MCF 10A (cell line): Measurements from ENCODE around the gene LTBP4. TPM values are rescaled to one million over a fixed set of nuclear protein-coding genes. Genes with fewer than 3 reads are reported as not detected.

Experiments used
- BruUV-seq: library from RNA; stranded (reverse); fragments of 400-500 nt; replicated peaks from 2 replicates; lab custom pipeline; 2021; lab: Mats Ljungman, UMichigan
- CTCF ChIA-PET: fragments of 300-600 bp; sonication (Branson Sonifier 250); formaldehyde crosslinking; extraction: SDS; loops from one replicate; lab custom pipeline; 2021; ENCODE audit warnings: antibody characterized with exemption, inconsistent platforms; lab: Yijun Ruan, JAX
- POLR2A ChIA-PET: fragments of 300-600, 350-650 bp; sonication (Branson Sonifier 250); formaldehyde crosslinking; extraction: SDS; loops from one replicate; lab custom pipeline; 2020; ENCODE audit warnings: antibody characterized with exemption, inconsistent platforms; lab: Yijun Ruan, JAX
- DNase-seq: peaks from one replicate; pipeline ENCODE4 v3.0.0-alpha.2; 2018; ENCODE audit not compliant: unreplicated experiment
- H3K27ac Mint-ChIP-seq: one replicate; pipeline ENCODE4 v1.8.0; 2022; ENCODE audit warnings: mild to moderate bottlenecking, low read depth, mixed read lengths; ENCODE audit not compliant: unreplicated experiment
- H3K27me3 Mint-ChIP-seq: one replicate; pipeline ENCODE4 v1.8.0; 2022; ENCODE audit warnings: mixed read lengths; ENCODE audit not compliant: insufficient read depth, unreplicated experiment
- H3K36me3 Mint-ChIP-seq: one replicate; pipeline ENCODE4 v1.8.0; 2022; ENCODE audit warnings: mild to moderate bottlenecking, moderate library complexity, mixed read lengths; ENCODE audit not compliant: insufficient read depth, unreplicated experiment
- H3K4me1 Mint-ChIP-seq: one replicate; pipeline ENCODE4 v1.8.0; 2022; ENCODE audit warnings: mixed read lengths; ENCODE audit not compliant: insufficient read depth, unreplicated experiment
- H3K4me3 Mint-ChIP-seq: one replicate; pipeline ENCODE4 v1.8.0; 2022; ENCODE audit warnings: mild to moderate bottlenecking, moderate library complexity, mixed read lengths; ENCODE audit not compliant: unreplicated experiment
- H3K9me3 Mint-ChIP-seq: one replicate; pipeline ENCODE4 v1.8.0; 2022; ENCODE audit warnings: mixed read lengths; ENCODE audit not compliant: unreplicated experiment
- CTCF ChIP-seq: fragments of 200-600 bp; IDR thresholded peaks from one replicate; pipeline ENCODE4 v1.8.0; 2022; ENCODE audit warnings: antibody characterized with exemption, mild to moderate bottlenecking; ENCODE audit not compliant: unreplicated experiment
- intact Hi-C: fragments of 100-400 bp; cut with micrococcal nuclease; formaldehyde crosslinking; loops from 2 replicates; pipeline ENCODE4 v1.14.1; 2022
- total RNA-seq: library from RNA; stranded (reverse); gene quantifications from 2 replicates; pipeline ENCODE4 v1.2.3, GENCODE V29; 2022

The LTBP4 gene
- total RNA-seq, 1 experiment from 2014 or later = 76.4 TPM

DNA sequence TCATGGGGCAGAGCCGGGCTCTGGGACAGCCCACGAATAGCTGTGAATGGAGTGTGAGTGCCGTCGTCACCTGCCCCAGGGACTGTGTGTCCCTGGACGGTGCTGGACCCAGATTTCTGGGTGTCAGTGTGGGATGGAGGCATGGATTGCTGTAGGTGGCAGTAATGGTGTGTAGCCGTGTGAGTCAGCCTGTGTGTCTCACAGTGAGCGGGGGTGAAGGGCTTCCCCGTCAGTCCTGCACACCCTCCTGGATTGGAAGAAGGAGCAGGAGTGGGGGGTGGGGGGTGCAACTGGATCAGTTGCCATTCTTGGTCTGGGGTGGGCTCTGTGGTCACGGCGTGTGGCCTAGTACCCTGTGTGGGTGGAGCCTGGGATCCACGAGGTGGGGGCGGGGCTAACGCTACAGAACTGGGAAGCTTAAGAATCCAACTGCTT lies 6.5 kb upstream of the LTBP4 start:
- Mint-ChIP-seq H3K36me3 (no peaks in the 10 kb centered on the region), H3K27ac (no peak overlapping the region), H3K4me1 (peaks cover 23% of the 10 kb centered on the region), H3K4me3 (peak overlapping the region; percentile 51), H3K27me3 (no peaks in the 10 kb centered on the region), H3K9me3 (no peaks in the 10 kb centered on the region)
- intact Hi-C loops = no loop called here
- no TSS peak for BruUV-seq
- POLR2A ChIA-PET = interaction anchor here (0.6 to 2.1 kb wide), 6 partner anchors 9 to 1233 kb away, joined by 3 to 6 read pairs (median 4); no protein-coding TSS in a partner anchor
- TF ChIP-seq CTCF = no peak
- peak; percentile 61 for DNase-seq
- CTCF ChIA-PET = interaction anchor here (0.5 to 2.0 kb wide), 6 partner anchors 40 to 289 kb away, joined by 3 to 7 read pairs (median 5); no protein-coding TSS in a partner anchor

DNA sequence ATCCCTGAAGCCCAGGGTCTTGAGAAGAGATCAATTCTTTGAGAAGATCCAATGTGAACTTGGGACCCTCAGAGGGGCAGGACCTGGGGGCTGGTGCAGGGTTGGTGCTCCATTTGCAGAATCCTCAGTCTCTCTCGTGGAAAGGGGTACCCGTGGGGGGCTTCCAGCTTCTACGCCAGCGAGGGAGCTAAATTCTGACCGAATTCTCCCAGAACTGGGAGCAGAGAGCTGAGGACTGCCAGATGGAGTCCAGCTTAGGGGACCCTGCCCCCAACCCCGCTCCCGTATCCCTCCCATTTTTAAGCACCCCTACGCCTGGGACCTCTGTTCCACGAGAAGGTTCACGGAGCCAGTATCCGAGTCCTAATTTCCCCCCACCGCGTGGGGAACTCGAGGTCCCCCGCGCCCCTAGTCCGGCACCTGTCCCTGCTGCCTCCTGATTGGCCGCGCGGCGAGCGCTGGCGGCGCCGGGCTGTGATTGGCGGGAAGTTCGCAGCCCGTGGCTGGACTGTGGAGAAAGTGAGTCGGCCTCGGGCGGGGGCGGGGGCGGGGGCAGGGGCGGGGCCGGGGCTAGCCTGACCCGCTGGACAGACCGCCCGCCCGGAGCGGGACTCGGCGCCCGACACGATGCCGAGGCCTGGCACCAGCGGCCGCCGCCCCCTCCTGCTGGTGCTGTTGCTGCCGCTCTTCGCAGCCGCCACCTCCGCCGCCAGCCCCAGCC lies 4.4 kb upstream of the LTBP4 start:
- no peaks in the 10 kb centered on the region for H3K27me3 Mint-ChIP-seq
- peak overlapping the region; percentile 38 for H3K4me3 Mint-ChIP-seq
- H3K27ac Mint-ChIP-seq = no peak overlapping the region
- CTCF ChIA-PET = interaction anchor here (0.6 to 0.8 kb wide), 3 partner anchors 38 to 60 kb away, joined by 3 to 4 read pairs (median 4); no protein-coding TSS in a partner anchor
- intact Hi-C loops = no loop called here
- H3K36me3 Mint-ChIP-seq = no peaks in the 10 kb centered on the region
- H3K4me1 Mint-ChIP-seq = peaks cover 33% of the 10 kb centered on the region
- POLR2A ChIA-PET = interaction anchor here (0.6 to 2.1 kb wide), 3 partner anchors 9 to 176 kb away, joined by 3 to 6 read pairs (median 3); no protein-coding TSS in a partner anchor
- no peak for TF ChIP-seq CTCF
- no peaks in the 10 kb centered on the region for H3K9me3 Mint-ChIP-seq
- DNase-seq = peak; percentile 58
- BruUV-seq = no TSS peak

DNA sequence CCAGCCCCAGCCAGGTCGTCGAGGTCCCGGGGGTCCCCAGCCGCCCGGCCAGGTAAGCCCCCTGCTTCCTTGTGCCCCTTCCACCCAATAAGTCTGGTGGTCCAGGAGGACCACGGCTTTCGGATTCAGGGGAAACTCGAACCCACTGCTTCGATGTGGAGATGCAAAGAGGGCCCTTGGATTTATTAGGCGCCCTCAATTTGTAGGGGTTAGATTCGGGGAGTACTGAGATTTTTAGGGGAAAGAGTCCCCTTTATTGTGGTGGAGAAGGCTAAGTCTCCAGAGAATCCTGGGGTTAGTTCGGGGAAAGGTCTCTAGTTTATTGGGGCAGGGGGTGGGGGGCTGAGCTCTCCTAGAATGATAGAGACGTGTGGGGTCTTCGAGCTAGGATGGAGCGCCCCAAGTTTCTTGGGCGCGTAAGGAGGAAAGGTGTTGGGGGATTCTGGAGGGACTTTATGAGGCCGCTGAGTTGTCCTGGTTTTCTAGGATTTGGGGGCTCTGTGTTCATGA lies 3.8 kb upstream of the LTBP4 start:
- H3K9me3 Mint-ChIP-seq = no peaks in the 10 kb centered on the region
- POLR2A ChIA-PET = no interaction called here

More for the DNA sequence above, 3.8 kb upstream of the LTBP4 start:
- no peaks in the 10 kb centered on the region for H3K36me3 Mint-ChIP-seq
- H3K4me1 Mint-ChIP-seq = peaks cover 37% of the 10 kb centered on the region
- no TSS peak for BruUV-seq
- H3K27me3 Mint-ChIP-seq = no peaks in the 10 kb centered on the region
- TF ChIP-seq CTCF = no peak
- H3K27ac Mint-ChIP-seq = no peak overlapping the region
- intact Hi-C loops = no loop called here
- CTCF ChIA-PET = interaction anchor here (0.6 to 0.7 kb wide), 2 partner anchors 61 to 130 kb away, joined by 3 to 4 read pairs; no protein-coding TSS in a partner anchor
- DNase-seq = no peak
- peak overlapping the region; percentile 23 for H3K4me3 Mint-ChIP-seq
